Epithelial cell of proximal tubule (primary cell): ENCODE results near the gene THOC6. TPM values are rescaled to one million over a fixed set of nuclear protein-coding genes. Genes with fewer than 3 reads are reported as not detected.

Experiments used
- DNase-seq: peaks from one replicate; pipeline ENCODE4 v3.0.0-alpha.2; 2011; ENCODE audit warnings: low read depth
- H3K4me3 ChIP-seq: 2 replicates; pipeline ENCODE4 v1.5.1; 2011; ENCODE audit warnings: low read depth, mild to moderate bottlenecking, low read length
- total RNA-seq: library from RNA; depleted of rRNA; stranded (reverse); fragments of >200 nt; gene quantifications from 2 replicates; pipeline ENCODE4 v1.2.3, GENCODE V29; 2015
- TF ChIP-seq, protein P1 (sequence below): conservative IDR thresholded peaks from 2 replicates; pipeline ENCODE4 v1.5.1; 2012; ENCODE audit warnings: low read depth, mild to moderate bottlenecking, low read length

Gene THOC6
- total RNA-seq, 1 donor from 2014 or later, result 19.0 TPM

DNA sequence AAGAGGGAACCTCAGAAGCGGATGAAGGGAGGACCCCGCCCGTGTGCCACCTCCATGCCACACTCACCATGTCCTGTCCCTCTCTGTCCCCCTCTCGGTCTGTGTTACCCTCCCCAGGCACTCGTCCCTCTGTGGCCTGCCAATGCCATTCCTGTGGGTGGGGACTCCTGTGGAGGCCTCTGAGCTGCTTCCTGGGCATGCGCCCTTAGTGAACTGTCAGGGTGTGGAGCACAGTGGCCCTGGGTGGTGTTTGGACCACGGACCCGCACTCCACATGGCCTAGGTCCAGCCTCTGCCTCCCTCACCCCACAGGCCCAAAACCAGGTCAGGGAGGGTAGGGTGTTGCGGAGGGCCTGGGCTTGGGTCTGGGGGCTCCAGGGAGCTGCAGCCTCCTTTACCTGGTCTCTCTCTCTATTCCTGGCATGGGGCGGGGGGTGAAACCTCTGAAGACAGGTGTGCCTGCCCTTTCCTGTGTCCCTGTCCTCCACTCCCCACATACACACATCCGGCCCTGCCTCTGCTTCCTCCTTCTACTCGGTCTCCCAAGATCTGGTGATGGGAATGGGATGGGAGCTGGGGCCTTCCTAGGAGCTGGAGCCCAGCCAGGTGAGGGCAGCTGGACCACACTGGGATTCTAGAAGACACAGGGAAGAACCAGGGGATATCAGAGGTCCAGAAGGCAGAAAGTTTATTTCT lies 32.1 kb upstream of the THOC6 start:
- TF ChIP-seq, protein P1, sequence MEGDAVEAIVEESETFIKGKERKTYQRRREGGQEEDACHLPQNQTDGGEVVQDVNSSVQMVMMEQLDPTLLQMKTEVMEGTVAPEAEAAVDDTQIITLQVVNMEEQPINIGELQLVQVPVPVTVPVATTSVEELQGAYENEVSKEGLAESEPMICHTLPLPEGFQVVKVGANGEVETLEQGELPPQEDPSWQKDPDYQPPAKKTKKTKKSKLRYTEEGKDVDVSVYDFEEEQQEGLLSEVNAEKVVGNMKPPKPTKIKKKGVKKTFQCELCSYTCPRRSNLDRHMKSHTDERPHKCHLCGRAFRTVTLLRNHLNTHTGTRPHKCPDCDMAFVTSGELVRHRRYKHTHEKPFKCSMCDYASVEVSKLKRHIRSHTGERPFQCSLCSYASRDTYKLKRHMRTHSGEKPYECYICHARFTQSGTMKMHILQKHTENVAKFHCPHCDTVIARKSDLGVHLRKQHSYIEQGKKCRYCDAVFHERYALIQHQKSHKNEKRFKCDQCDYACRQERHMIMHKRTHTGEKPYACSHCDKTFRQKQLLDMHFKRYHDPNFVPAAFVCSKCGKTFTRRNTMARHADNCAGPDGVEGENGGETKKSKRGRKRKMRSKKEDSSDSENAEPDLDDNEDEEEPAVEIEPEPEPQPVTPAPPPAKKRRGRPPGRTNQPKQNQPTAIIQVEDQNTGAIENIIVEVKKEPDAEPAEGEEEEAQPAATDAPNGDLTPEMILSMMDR, result no peak
- no peak overlapping the region for H3K4me3 ChIP-seq
- no peak for DNase-seq

DNA sequence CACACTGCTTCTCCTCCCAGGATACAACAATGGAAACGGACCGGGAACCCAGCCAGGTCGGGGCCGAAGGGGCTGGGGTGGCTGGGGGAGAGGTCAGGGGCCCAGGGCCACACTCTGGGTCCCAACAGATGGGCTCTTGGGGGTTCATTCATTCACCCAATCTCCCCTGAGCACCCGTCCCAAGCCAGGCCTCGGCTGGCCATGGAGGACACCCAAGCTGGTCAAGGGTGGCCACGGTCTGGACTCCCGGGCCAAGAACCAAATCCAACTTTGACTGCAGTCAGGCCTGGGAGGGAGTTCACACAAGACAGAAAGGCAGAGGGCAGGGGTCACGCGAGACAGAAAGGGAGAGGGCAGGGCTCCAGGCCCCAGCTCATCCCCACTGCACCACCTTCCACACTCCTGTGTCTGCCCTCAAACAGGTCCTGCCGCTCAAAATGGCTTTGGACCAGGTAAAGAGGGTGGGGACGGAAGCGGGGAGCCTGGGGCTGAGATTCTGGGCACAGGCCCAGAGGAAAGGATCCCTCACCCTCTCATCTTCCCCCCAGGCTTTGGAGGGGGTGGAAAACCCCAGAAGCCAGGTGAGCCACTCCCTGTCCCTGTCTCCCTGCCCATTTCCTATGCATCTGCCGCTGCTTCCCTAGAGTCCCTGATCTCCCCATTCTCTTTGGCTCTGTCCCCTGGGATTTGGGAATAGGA lies 31.3 kb upstream of the THOC6 start:
- no peak overlapping the region for H3K4me3 ChIP-seq
- DNase-seq, result no peak
- TF ChIP-seq, protein P1, result no peak

DNA sequence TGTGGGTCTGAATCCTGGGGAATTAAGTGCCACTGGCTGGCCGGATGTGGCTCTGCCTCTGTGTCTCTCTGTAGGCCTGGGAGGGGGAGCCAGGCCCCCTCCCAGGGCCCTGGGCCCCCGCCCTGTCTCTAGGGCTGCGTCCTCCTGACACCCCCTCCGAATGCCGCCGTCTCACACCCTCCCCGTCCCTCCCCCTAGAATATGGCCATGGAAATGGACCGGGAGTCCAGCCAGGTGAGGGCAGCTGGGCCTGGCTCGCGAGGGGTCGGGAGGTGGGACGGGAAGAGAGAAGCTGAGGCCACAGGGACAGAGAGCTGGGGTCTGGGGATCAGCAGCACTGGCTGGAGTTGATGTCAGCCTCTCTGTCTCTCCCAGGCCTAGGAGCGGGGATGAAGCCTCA lies 27.5 kb upstream of the THOC6 start:
- H3K4me3 ChIP-seq, result no peak overlapping the region
- DNase-seq, result no peak
- TF ChIP-seq, protein P1, result no peak

DNA sequence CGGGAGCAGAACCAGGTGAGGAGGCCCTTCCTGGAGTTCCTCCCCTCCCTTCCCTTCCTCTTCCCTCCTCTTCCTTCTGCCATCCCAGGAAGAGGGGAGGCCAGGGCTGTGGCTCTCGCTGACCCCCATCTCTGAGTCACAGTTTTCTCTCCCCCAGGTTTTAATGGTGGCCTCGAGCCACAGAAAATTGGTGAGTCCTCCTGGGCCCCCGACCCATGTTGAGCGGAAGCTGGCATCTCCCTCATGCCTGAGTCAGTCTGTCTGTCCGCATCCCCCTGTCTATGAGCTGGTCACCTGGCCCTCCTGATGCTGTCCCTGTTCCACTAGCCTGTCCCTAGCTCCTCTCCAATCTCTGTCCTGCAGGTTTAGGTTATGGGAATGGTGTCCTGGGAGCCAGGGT lies 23.9 kb upstream of the THOC6 start:
- TF ChIP-seq, protein P1, result no peak
- DNase-seq, result no peak
- H3K4me3 ChIP-seq, result no peak overlapping the region

DNA sequence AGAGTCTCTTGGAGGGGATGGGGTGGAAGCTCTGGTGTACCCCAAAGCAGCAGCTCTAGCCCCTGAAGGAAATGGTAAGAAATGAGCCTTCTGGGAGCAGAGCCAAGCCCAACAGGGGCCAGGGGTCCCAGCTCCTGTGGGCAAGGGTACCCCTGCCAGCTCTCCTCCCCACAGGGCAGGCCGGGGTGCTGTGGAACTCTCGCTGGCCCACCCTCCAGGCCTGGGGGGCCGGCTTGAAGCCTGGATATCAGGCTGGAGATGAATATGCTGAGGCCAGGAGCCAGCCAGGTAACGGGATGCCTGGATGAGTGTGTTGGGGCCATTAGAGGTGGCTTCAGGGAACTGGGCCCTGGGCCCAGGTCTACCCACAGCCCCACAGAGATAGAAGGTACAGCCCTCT lies 23.3 kb upstream of the THOC6 start:
- H3K4me3 ChIP-seq, result no peak overlapping the region
- TF ChIP-seq, protein P1, result no peak
- no peak for DNase-seq

DNA sequence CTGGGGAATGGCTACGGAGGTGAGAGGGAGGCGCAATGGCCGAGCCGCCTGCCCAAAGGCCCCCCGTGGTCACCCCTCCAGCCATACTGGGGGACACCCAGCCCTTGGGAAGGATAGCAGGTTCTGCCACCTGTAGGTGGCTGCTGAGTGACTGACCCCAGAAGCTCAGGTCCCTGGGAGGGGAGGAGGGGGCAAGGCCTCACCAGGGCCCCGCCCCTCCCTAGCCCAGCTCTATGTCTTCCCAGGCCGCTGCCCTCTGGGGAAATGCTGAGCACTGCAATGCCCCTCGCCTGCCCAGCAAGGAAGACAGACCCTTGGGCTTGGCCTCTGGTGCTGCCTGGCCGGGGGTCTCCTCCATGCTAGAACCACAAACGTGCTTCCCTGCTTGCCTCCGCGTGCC lies 22.5 kb upstream of the THOC6 start:
- no peak overlapping the region for H3K4me3 ChIP-seq
- no peak for DNase-seq
- TF ChIP-seq, protein P1, result no peak
